Measurements from ENCODE around the gene CENPC. TPM values are rescaled to one million over a fixed set of nuclear protein-coding genes. Genes with fewer than 3 reads are reported as not detected.

CENPC gene
- total RNA-seq, 4 donors from 2014 or later, result 31.9 to 66.7 (median 42.3) TPM

GRCh38 chr4:67430989-67431388 is 114.3 kb downstream of the CENPC start:
- 30 to 34% methylated on average over 1 of the region's 1 CpG for WGBS, 2 donors
- no peaks in the 10 kb centered on the region for H3K4me1 ChIP-seq
- no peak overlapping the region for H3K27ac ChIP-seq
- peaks cover 0 to 2% (median 0%) of the 10 kb centered on the region in 4 donors for H3K9me3 ChIP-seq
- TF ChIP-seq POLR2A (IDR thresholded peaks at IDR 0.05) (no peak), CTCF (IDR thresholded peaks at IDR 0.05) (no peak), EP300 (IDR thresholded peaks at IDR 0.05) (no peak)
- peaks cover 0 to 23% (median 0%) of the 10 kb centered on the region in 3 donors for H3K36me3 ChIP-seq
- no peaks in the 10 kb centered on the region for H3K27me3 ChIP-seq
- DNase-seq (ENCODE audit: low spot score in 2 of 2), result no peak
- no peak overlapping the region for H3K4me3 ChIP-seq

- WGBS, 2 donors, result 86 to 96% methylated on average over 2 of the region's 2 CpGs
Observed at GRCh38 chr4:67428819-67429218, 116.5 kb downstream of the CENPC start.

More at GRCh38 chr4:67428819-67429218, 116.5 kb downstream of the CENPC start:
- no peaks in the 10 kb centered on the region for H3K27me3 ChIP-seq
- no peak for DNase-seq (ENCODE audit: low spot score in 2 of 2)
- no peaks in the 10 kb centered on the region for H3K4me1 ChIP-seq
- H3K9me3 ChIP-seq, result peaks cover 0 to 2% (median 0%) of the 10 kb centered on the region in 4 donors
- H3K27ac ChIP-seq, result no peak overlapping the region
- no peak overlapping the region for H3K4me3 ChIP-seq
- TF ChIP-seq CTCF (IDR thresholded peaks at IDR 0.05) (no peak), EP300 (IDR thresholded peaks at IDR 0.05) (no peak), POLR2A (IDR thresholded peaks at IDR 0.05) (no peak)
- H3K36me3 ChIP-seq, result peaks cover 0 to 20% (median 0%) of the 10 kb centered on the region in 3 donors

Small RNAs within 50 kb of the gene (small RNA-seq; reads per million reads assigned to genes)
- gene RNA5SP527 (not detected), gene RNU1-63P (0.28 reads per million)

Other genes with a start within 250 kb of the CENPC start
- under 1 TPM in 2 of 4 donors, not detected in 2; 0.42 to 0.44 TPM for gene STAP1, start 13.2 kb upstream of the CENPC start, total RNA-seq
- 10 to 100 TPM; 22.9 to 51.5 (median 36.9) TPM for gene UBA6, start 155.7 kb upstream of the CENPC start, total RNA-seq
- gene GNRHR, start 208.9 kb upstream of the CENPC start, total RNA-seq, result not detected

Measured in tibial nerve (tissue), 4 donors.